Smooth muscle cell of the brain vasculature (primary cell): Measurements from ENCODE around the gene CERT1.
A peak's percentile ranks its signal among the peaks of the same experiment; 100 is the strongest.
"Not testable (repeated sequence)": the region's sequence is repeated elsewhere in the genome, so short reads cannot be mapped to it uniquely, and the experiment has no call there.

Experiments
- DNase-seq: peaks from one replicate; pipeline ENCODE4 v3.0.0-alpha.2; 2012; ENCODE audit warnings: low read depth, low spot score

The CERT1 gene

DNA sequence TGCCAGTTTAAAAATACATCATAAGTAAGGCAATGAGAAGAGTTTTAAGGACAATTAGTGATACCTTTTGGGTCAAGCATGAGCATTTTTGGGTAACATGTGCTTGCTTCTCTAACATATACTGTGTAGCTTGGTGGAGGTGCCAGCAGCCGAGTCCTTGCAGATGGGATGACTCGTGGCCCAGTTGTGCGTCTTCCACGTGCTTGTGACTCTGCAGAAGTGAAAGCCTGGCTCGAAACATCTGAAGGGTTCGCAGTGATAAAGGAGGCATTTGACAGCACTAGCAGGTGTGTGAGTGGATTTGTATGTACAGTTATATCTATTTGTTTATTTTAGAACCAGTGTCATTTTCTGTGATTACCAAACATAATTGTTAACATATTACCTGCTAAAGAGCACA lies 156.2 kb downstream of the CERT1 start:
- no peak for DNase-seq

- DNase-seq, result no peak
Measured at GRCh38 chr5:75351139-75351926, 160.1 kb downstream of the CERT1 start.

- DNase-seq, result no peak
Measured at GRCh38 chr5:75349663-75350062, 161.8 kb downstream of the CERT1 start.

DNA sequence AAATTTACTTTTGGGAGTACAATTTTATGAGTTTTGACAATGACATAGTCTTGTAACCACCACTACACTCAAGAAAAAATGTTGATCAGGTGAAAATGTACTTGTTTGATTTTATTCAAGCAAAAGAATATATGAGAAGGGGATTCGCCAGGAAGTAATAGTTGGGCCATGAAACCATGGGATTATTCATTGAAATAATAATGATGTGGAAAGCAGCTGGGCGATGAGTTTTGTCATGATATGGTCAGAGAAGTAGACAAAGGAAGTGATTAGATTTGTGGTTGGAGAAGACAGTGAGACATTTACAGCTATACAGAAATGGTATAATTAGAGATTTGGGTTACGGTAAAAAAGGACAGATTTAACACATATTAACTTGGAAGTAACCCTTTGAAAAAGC lies 163.2 kb downstream of the CERT1 start:
- no peak for DNase-seq

DNA sequence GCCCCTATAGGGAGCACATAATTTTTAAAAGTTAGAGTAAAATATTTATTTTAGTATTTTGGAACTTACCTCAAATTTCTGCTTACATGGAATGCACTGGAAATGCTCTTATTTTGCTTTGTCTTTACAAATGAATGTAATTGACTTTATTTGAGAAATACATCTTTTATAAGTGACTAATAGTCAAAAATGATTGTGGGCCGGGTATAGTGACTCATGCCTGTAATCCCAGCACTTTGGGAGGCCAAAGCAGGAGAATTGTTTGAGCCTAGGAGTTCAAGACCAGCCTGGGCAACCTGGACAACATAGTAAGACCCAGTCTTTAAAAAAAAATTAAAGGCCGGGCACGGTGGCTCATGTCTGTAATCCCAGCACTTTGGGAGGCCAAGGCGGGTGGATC lies 168.6 kb downstream of the CERT1 start:
- DNase-seq, result no peak

DNA sequence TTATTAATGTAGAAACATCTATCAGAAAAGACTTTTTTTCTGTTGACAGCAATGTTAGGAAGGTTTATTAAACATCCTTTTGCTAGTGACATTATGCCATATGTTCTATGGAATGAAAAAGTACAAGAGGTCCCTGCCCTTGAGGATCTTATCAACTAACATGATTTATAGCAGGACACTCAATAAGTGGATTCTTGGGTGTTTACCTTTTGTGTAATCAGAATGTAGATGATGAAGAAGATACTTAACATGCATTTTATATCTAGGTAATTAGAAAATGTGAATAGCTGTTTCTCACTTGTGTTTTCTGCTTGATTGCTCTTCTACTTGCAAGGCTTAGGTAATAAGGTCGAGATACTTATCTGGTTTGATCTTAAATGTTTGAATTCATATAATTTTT lies 169.5 kb downstream of the CERT1 start:
- no peak for DNase-seq

GRCh38 chr5:75340714-75341478 lies 170.5 kb downstream of the CERT1 start:
- no peak for DNase-seq

DNA sequence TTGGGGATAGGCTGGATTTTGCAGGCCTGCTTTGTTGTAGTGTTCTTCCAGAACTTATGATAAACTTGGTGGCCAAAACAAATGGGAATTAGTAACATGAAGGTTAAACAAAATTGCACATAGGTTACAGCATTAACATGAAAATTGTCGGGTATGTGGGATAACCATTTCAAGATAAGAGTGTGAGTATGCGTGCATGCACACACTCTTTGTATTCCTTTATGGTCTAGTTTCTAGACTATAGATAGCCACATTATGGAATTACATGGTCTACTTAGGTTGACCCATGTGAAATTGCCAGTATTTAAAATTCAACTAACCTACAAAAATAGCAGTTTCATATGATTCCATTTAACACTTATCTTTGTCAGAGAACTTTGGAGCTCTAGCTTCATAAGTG lies 173.0 kb downstream of the CERT1 start:
- DNase-seq, result no peak

GRCh38 chr5:75337366-75338021 lies 173.9 kb downstream of the CERT1 start:
- DNase-seq, result no peak

- peak; percentile 96 for DNase-seq
Measured at GRCh38 chr5:75336615-75337336, 174.7 kb downstream of the CERT1 start, which contains the start of gene HMGCR. HMGCR (plus strand) TSS chr5:75337220; CDS start chr5:75342606, 5,386 bp downstream.

- peak; percentile 47 for DNase-seq
Measured at GRCh38 chr5:75335952-75336614, 175.3 kb downstream of the CERT1 start.

DNA sequence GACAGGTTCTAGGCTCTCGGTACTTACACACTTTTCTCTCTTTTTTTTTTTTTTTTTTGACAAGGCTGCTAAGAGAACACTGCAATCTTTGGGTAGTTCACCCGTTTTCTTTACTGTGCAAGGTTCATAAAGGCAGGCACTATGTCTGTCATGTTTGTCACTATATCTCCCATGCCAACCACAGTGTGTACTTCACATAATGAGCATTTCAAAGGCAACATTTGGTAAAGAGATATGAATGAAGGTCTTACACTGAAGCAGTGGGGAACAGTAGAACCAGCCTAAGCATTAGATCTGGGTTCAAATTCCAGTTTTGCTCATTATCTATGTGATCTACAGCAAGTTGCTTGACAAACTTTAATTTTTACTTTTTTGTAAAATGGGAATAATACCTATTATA lies 175.9 kb downstream of the CERT1 start:
- DNase-seq, result no peak

- not testable (repeated sequence) for DNase-seq
Measured at GRCh38 chr5:75334413-75334812, 177.0 kb downstream of the CERT1 start.

GRCh38 chr5:75333759-75334158 lies 177.7 kb downstream of the CERT1 start:
- DNase-seq, result not testable (repeated sequence)

- no peak for DNase-seq
Measured at GRCh38 chr5:75331095-75332090, 180.0 kb downstream of the CERT1 start.

DNA sequence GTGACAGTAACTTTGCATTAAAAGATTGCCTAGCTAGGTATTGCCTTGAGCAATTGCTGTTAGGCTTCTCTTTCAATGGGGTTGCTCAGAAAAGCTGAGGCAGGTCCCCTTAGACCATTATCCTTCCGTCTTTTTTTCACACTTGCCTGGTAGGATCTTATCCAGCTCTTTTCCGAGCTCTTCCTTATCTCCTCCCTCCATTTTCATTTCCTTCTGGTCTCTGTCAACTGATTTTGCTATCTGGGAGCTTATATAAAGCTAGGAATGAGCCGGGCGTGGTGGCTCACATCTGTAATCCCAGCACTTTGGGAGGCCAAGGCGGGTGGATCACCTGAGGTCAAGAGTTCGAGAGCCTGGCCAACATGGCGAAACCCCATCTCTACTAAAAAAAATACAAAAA lies 181.0 kb downstream of the CERT1 start:
- no peak for DNase-seq
